PC-3 (cell line): ENCODE results near the gene FBLN5. TPM values are rescaled to one million over a fixed set of nuclear protein-coding genes. Genes with fewer than 3 reads are reported as not detected.
A peak's percentile ranks its signal among the peaks of the same experiment; 100 is the strongest.

Source experiments
- ATAC-seq: fragments of 200-7000 bp; cut with Tn5 transposase; 2 replicates; pipeline ENCODE4 v1.9.1; 2020; ENCODE audit warnings: mild to moderate bottlenecking, moderate library complexity
- BruUV-seq: library from RNA; stranded (reverse); fragments of 400-500 nt; replicated peaks from 2 replicates; lab custom pipeline; 2021; lab: Mats Ljungman, UMichigan
- CTCF ChIA-PET: fragments of 300-600 bp; sonication (Branson Sonifier 250); formaldehyde crosslinking; loops from one replicate; lab custom pipeline; 2022; ENCODE audit warnings: antibody characterized with exemption; lab: Charles Lee
- POLR2A ChIA-PET: fragments of 300-600 bp; sonication (Branson Sonifier 250); formaldehyde crosslinking; loops from one replicate; lab custom pipeline; 2022; ENCODE audit warnings: antibody characterized with exemption; ENCODE audit not compliant: unreplicated experiment; lab: Charles Lee
- DNase-seq: peaks from one replicate; pipeline ENCODE4 v3.0.0-alpha.2; 2015
- H2AFZ ChIP-seq: fragments of 300-600 bp; sonication (generic); 2 replicates; pipeline ENCODE4 v1.6.0; 2016; ENCODE audit warnings: antibody characterized with exemption, low read length
- H3F3A ChIP-seq: fragments of 300-600 bp; sonication (generic); one replicate; pipeline ENCODE4 v1.6.0; 2017; ENCODE audit warnings: antibody characterized with exemption, low read length, control low read depth, mild to moderate bottlenecking; ENCODE audit not compliant: unreplicated experiment
- H3K27ac ChIP-seq: fragments of 300-600 bp; sonication (generic); 2 replicates; pipeline ENCODE4 v1.5.1; 2016; ENCODE audit warnings: mild to moderate bottlenecking, low read length
- H3K27me3 ChIP-seq: fragments of 300-600 bp; sonication (generic); 2 replicates; pipeline ENCODE4 v1.6.1; 2016; ENCODE audit warnings: low read length, mixed read lengths
- H3K36me3 ChIP-seq: fragments of 300-600 bp; sonication (generic); 2 replicates; pipeline ENCODE4 v1.6.1; 2016; ENCODE audit warnings: low read depth, mixed run types, low read length, mixed read lengths
- H3K4me1 ChIP-seq: fragments of 300-600 bp; sonication (generic); 2 replicates; pipeline ENCODE4 v1.5.1; 2016; ENCODE audit warnings: low read length; ENCODE audit not compliant: insufficient read depth
- H3K4me2 ChIP-seq: fragments of 300-600 bp; sonication (generic); 2 replicates; pipeline ENCODE4 v1.6.0; 2016; ENCODE audit warnings: low read length
- H3K4me3 ChIP-seq: fragments of 300-600 bp; sonication (generic); 2 replicates; pipeline ENCODE4 v1.5.1; 2016; ENCODE audit warnings: mild to moderate bottlenecking, low read length, mixed read lengths
- H3K79me2 ChIP-seq: fragments of 300-600 bp; sonication (generic); 2 replicates; pipeline ENCODE4 v1.6.1; 2017; ENCODE audit warnings: low read length, mixed read lengths
- H3K9ac ChIP-seq: fragments of 300-600 bp; sonication (generic); 2 replicates; pipeline ENCODE4 v1.6.0; 2016; ENCODE audit warnings: mild to moderate bottlenecking, low read length
- H3K9me2 ChIP-seq: fragments of 300-600 bp; sonication (generic); replicated peaks from 2 replicates; pipeline ENCODE4 v1.6.1; 2016; ENCODE audit warnings: mixed run types, low read length, mixed read lengths
- H3K9me3 ChIP-seq: fragments of 300-600 bp; sonication (generic); 2 replicates; pipeline ENCODE4 v1.6.1; 2016; ENCODE audit warnings: low read length, mixed read lengths
- H4K20me1 ChIP-seq: fragments of 300-600 bp; sonication (generic); 2 replicates; pipeline ENCODE4 v1.6.1; 2016; ENCODE audit warnings: low read length, mixed read lengths
- CTCF ChIP-seq: fragments of 300-600 bp; sonication (generic); conservative IDR thresholded peaks from 2 replicates; pipeline ENCODE4 v1.5.1; 2017; ENCODE audit warnings: antibody characterized with exemption, low read depth, mild to moderate bottlenecking, low read length
- EZH2 ChIP-seq: fragments of 300-600 bp; sonication (generic); IDR thresholded peaks from one replicate; pipeline ENCODE4 v1.6.1; 2017; ENCODE audit warnings: antibody characterized with exemption, mild to moderate bottlenecking, low read length; ENCODE audit not compliant: unreplicated experiment
- EZH2phosphoT487 ChIP-seq: fragments of 300-600 bp; sonication (generic); IDR thresholded peaks from 2 replicates; pipeline ENCODE4 v1.6.1; 2018; ENCODE audit warnings: mild to moderate bottlenecking, antibody characterized with exemption, low read length, borderline replicate concordance
- intact Hi-C: fragments of 100-400 bp; cut with micrococcal nuclease; formaldehyde crosslinking; loops from 2 replicates; pipeline ENCODE4 v1.9.0; 2023
- total RNA-seq: library from RNA; depleted of rRNA; stranded (reverse); fragments of >200 nt; gene quantifications from 2 replicates; pipeline ENCODE4 v1.2.3, GENCODE V29; 2014

Gene FBLN5
- total RNA-seq, 1 experiment from 2014 or later = 0.58 TPM

- H3K36me3 ChIP-seq = no peaks in the 10 kb centered on the region
- H3K4me1 ChIP-seq = peaks cover 34% of the 10 kb centered on the region
- no peaks in the 10 kb centered on the region for H3F3A ChIP-seq
- TF ChIP-seq CTCF (no peak), EZH2phosphoT487 (no peak), EZH2 (no peak)
- H3K4me2 ChIP-seq = peak overlapping the region; percentile 58
- ChIA-PET CTCF (interaction anchor here (0.6 kb wide), 1 partner anchor 11 kb away, joined by 3 read pairs; no protein-coding TSS in a partner anchor), POLR2A (no interaction called here)
- ATAC-seq = no peak
- H3K4me3 ChIP-seq = peak overlapping the region; percentile 10; the same call in 1 of the 2 replicates
- H3K9me3 ChIP-seq = no peaks in the 10 kb centered on the region
- intact Hi-C loops = no loop called here
- H3K9me2 ChIP-seq = no peaks in the 10 kb centered on the region
- peak overlapping the region; percentile 68; the same call in 1 of the 2 replicates for H2AFZ ChIP-seq
- H3K9ac ChIP-seq = no peak overlapping the region
- no peak overlapping the region for H3K27ac ChIP-seq
- BruUV-seq = no TSS peak
- peak; percentile 59 for DNase-seq
- H3K79me2 ChIP-seq = no peaks in the 10 kb centered on the region
- no peaks in the 10 kb centered on the region for H4K20me1 ChIP-seq
- no peaks in the 10 kb centered on the region for H3K27me3 ChIP-seq
Measured at GRCh38 chr14:91870001-91870400, 77.5 kb downstream of the FBLN5 start.

GRCh38 chr14:91869556-91869955, 77.9 kb downstream of the FBLN5 start:
- no TSS peak for BruUV-seq
- H3K27me3 ChIP-seq = no peaks in the 10 kb centered on the region
- H3F3A ChIP-seq = no peaks in the 10 kb centered on the region
- no peak overlapping the region for H3K27ac ChIP-seq
- intact Hi-C loops = no loop called here
- H4K20me1 ChIP-seq = no peaks in the 10 kb centered on the region
- TF ChIP-seq EZH2 = no peak
- TF ChIP-seq CTCF = no peak
- TF ChIP-seq EZH2phosphoT487 = no peak
- no peak overlapping the region for H3K9ac ChIP-seq
- H3K4me3 ChIP-seq = peak overlapping the region; percentile 10; the same call in 1 of the 2 replicates
- peak overlapping the region; percentile 68; the same call in 1 of the 2 replicates for H2AFZ ChIP-seq
- peaks cover 34% of the 10 kb centered on the region for H3K4me1 ChIP-seq
- no peak for DNase-seq
- no peaks in the 10 kb centered on the region for H3K79me2 ChIP-seq
- no peak for ATAC-seq
- ChIA-PET POLR2A (no interaction called here), CTCF (no interaction called here)
- H3K9me3 ChIP-seq = no peaks in the 10 kb centered on the region
- no peaks in the 10 kb centered on the region for H3K9me2 ChIP-seq
- H3K4me2 ChIP-seq = peak overlapping the region; percentile 58
- no peaks in the 10 kb centered on the region for H3K36me3 ChIP-seq

GRCh38 chr14:91867316-91867988, 80.0 kb downstream of the FBLN5 start, which contains the start of gene TC2N:
Gene TC2N, minus strand, starts transcription at chr14:91867536. Its CDS starts 53,767 bp downstream, at chr14:91813769.
- no peak for DNase-seq
- H3K36me3 ChIP-seq = no peaks in the 10 kb centered on the region
- no peaks in the 10 kb centered on the region; the same call in 1 of the 2 replicates for H3K27me3 ChIP-seq
- no peaks in the 10 kb centered on the region for H3K9me3 ChIP-seq
- CTCF ChIA-PET = no interaction called here
- TF ChIP-seq EZH2 = no peak
- TF ChIP-seq CTCF = no peak
- TF ChIP-seq EZH2phosphoT487 = no peak
- H3F3A ChIP-seq = no peaks in the 10 kb centered on the region
- ATAC-seq = no peak
- H3K9me2 ChIP-seq = no peaks in the 10 kb centered on the region
- intact Hi-C loops = no loop called here
- no peak within 1 kb of the TSS for H3K4me3 ChIP-seq
- H3K9ac ChIP-seq = no peak within 1 kb of the TSS
- no peaks in the 10 kb centered on the region for H3K79me2 ChIP-seq
- no peak within 1 kb of the TSS for H3K27ac ChIP-seq
- no peak within 1 kb of the TSS for H2AFZ ChIP-seq
- no peaks in the 10 kb centered on the region for H4K20me1 ChIP-seq
- no peak within 1 kb of the TSS for H3K4me2 ChIP-seq
- peaks cover 21% of the 10 kb centered on the region for H3K4me1 ChIP-seq
- BruUV-seq = no TSS peak
- POLR2A ChIA-PET = no interaction called here
